Left lung (tissue), 10 donors: ENCODE measurements around the gene TTLL10. TPM values are rescaled to one million over a fixed set of nuclear protein-coding genes. Genes with fewer than 3 reads are reported as not detected.

ENCODE experiments used
- ATAC-seq: fragments of 200-7000 bp; cut with Tn5 transposase; one replicate; pipeline ENCODE4 v1.9.1; 2020; ENCODE audit warnings: moderate library complexity
- DNase-seq, 4 donors: peaks; one replicate each; pipeline ENCODE4 v3.0.0-alpha.2; 2013 to 2020
- H3K27ac ChIP-seq, 2 donors: fragments of 200-600 bp; sonication (generic) in 1 of 2; one replicate each; pipeline versions ENCODE4 v1.5.0 to v1.8.0; 2020 to 2021
- H3K27me3 ChIP-seq, 2 donors: fragments of 200-600 bp; sonication (generic) in 1 of 2; one replicate each; pipeline versions ENCODE4 v1.5.0 to v1.8.0; 2020 to 2021
- H3K36me3 ChIP-seq, 2 donors: fragments of 200-600 bp; sonication (generic) in 1 of 2; one replicate each; pipeline versions ENCODE4 v1.5.0 to v1.8.0; 2020 to 2021
- H3K4me1 ChIP-seq, 2 donors: fragments of 200-600 bp; one replicate each; pipeline ENCODE4 v1.8.0; 2021
- H3K4me3 ChIP-seq, 2 donors: fragments of 200-600 bp; sonication (generic) in 1 of 2; one replicate each; pipeline versions ENCODE4 v1.5.0 to v1.8.0; 2020 to 2021; ENCODE audit warnings: mild to moderate bottlenecking in 1 of 2
- H3K9me3 ChIP-seq, 2 donors: fragments of 200-600 bp; sonication (generic) in 1 of 2; one replicate each; pipeline versions ENCODE4 v1.5.0 to v1.8.0; 2020 to 2021
- CTCF ChIP-seq, 2 donors: fragments of 200-600 bp; sonication (generic) in 1 of 2; IDR thresholded peaks; one replicate each; pipeline versions ENCODE4 v1.5.0 to v1.8.0; 2021; ENCODE audit warnings: antibody characterized with exemption in 2 of 2
- intact Hi-C, 2 donors: fragments of 100-400 bp; cut with DNase I; formaldehyde crosslinking; loops; one replicate each; pipeline versions ENCODE4 v1.11.2 to v1.14.2; 2022
- polyA plus RNA-seq, 6 donors: library from polyadenylated mRNA; unstranded; fragments of 120-200 nt; gene quantifications; one replicate each; pipeline ENCODE4 v1.2.1, GENCODE V29; 2013; ENCODE audit not compliant: insufficient read length in 6 of 6
- total RNA-seq, 2 donors: library from RNA; stranded (reverse); fragmentation: NEBNext Ultra II Directional; extraction: Animal tissue kit (Norgen Biotek cat#: 25700); gene quantifications; one replicate each; pipeline ENCODE4 v1.2.1, GENCODE V29; 2021
- donor health status: DM: no; HTN: yes; CAD: no.
- donor health status: DM: no; HTN: no; CAD: no.

The TTLL10 gene
- total and polyA plus RNA-seq, 8 donors: 0.17 to 4.6 (median 1.7) TPM

DNA sequence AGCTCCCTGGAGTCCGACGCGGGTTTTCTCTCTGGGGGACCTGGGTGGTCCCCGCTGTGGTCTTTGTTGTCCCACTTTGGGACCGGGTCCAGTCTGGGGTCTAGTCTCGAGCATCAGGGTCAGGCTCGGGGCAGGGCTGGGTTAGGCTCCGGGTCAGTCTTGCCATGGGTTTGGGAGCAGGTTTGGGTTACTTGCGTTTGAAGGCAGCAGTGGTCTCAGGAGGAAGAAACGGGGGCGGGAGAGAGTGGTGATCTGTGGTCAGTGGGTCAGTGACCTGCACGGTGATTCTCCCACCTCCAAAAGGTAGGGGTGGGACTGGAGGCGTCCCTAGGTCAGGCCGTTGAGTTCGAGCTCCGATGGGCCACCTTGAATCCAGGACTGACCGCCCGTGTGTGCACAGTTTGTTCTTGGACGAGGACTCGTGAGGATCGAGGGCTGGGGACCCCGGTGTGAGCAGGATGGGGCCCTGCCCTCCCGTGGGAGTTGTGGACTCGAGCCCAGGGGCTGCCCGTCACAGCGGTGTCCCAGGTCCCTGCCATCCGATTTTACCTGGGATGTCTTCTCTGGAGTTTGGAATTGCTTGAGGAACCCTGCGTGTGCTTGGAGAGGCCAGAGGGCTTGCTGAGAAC is 60.6 kb downstream of the TTLL10 start:
- intact Hi-C loops: no loop called here
- no peak overlapping the region for H3K4me3 ChIP-seq
- H3K36me3 ChIP-seq: peaks cover 0 to 8% of the 10 kb centered on the region in 2 donors
- peaks cover 5 to 37% of the 10 kb centered on the region in 2 donors for H3K4me1 ChIP-seq
- no peaks in the 10 kb centered on the region for H3K9me3 ChIP-seq
- no peak overlapping the region for H3K27ac ChIP-seq
- ATAC-seq (no peak), DNase-seq (no peak)
- no peak for TF ChIP-seq CTCF (IDR thresholded peaks at IDR 0.05)
- peaks cover 21 to 32% of the 10 kb centered on the region in 2 donors for H3K27me3 ChIP-seq

DNA sequence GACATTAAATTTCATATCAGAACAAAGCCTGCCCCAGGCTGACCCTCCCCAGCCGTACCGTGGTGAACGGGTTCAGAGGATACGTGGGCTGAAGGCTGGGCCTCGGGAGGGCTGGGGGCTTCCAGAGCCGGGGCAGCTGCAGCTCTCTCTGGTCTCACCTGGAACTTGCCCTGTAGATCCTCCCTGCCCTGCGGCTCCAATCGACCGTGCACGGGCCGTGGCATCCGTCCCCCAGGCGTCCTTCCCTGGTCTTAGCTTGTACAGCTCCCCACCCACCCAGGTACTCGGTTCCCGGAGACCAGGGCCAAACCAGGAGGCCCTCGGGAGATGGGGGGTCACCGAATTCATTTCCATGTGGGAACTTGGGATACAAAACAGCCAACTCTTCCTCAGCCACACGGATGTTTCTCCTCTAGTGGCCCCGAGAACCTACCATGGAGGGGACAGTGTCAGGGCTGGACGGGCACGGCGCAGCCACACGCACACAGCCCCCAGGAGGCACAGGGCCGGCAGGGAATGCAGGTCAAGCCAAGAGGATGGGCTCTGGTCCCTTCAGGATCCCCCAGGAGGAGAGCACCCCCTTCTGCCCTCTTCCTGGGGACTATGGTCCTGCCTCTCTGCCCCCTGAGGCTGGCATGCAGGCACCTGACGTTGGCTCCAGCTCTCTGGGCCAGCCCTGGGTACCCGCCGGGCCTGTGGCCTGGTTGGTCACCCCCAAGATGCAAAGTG is 61.5 kb downstream of the TTLL10 start:
- peaks cover 5 to 28% of the 10 kb centered on the region in 2 donors for H3K4me1 ChIP-seq
- no peak overlapping the region for H3K4me3 ChIP-seq
- no peaks in the 10 kb centered on the region for H3K9me3 ChIP-seq
- peaks cover 0 to 5% of the 10 kb centered on the region in 2 donors for H3K36me3 ChIP-seq
- DNase-seq (no peak), ATAC-seq (no peak)
- H3K27ac ChIP-seq: no peak overlapping the region
- TF ChIP-seq CTCF (IDR thresholded peaks at IDR 0.05): no peak
- H3K27me3 ChIP-seq: peaks cover 28 to 41% of the 10 kb centered on the region in 2 donors
- intact Hi-C loops: no loop called here

DNA sequence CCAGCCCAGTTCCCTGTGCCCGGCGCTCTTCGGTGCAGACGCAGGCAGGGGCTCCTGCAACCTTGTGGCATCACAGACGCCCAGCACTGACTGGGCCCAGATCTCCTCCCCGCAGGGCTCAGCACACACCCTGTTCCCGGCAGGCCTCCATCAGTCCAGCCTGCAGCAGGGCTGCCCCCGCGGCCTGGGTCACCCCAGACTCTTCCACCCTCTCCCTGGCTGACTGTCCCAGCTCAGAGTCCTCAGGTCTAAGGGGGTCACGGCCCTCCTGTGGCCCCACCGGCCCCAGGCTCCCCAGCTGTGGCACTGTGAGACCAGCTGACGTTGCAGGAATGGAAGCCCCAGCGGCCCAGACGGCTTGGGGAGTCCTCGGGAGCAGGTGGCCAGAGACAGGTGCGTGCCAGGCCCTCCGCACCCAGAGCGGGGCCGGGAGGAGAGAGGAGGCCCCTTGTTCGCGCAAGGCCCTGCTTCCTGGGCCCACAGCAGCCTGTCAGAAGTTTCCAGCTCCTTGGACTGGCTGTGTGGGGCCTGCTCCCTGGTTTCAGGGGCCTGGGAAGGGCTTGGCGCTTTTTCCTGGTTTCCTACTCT is 62.6 kb downstream of the TTLL10 start:
- peaks cover 28 to 52% of the 10 kb centered on the region in 2 donors for H3K27me3 ChIP-seq
- intact Hi-C loops: no loop called here
- no peak for TF ChIP-seq CTCF (IDR thresholded peaks at IDR 0.05)
- H3K36me3 ChIP-seq: peaks cover 0 to 5% of the 10 kb centered on the region in 2 donors
- no peak for DNase-seq
- ATAC-seq: no peak
- H3K9me3 ChIP-seq: no peaks in the 10 kb centered on the region
- no peak overlapping the region for H3K27ac ChIP-seq
- no peak overlapping the region for H3K4me3 ChIP-seq
- peaks cover 5 to 19% of the 10 kb centered on the region in 2 donors for H3K4me1 ChIP-seq

DNA sequence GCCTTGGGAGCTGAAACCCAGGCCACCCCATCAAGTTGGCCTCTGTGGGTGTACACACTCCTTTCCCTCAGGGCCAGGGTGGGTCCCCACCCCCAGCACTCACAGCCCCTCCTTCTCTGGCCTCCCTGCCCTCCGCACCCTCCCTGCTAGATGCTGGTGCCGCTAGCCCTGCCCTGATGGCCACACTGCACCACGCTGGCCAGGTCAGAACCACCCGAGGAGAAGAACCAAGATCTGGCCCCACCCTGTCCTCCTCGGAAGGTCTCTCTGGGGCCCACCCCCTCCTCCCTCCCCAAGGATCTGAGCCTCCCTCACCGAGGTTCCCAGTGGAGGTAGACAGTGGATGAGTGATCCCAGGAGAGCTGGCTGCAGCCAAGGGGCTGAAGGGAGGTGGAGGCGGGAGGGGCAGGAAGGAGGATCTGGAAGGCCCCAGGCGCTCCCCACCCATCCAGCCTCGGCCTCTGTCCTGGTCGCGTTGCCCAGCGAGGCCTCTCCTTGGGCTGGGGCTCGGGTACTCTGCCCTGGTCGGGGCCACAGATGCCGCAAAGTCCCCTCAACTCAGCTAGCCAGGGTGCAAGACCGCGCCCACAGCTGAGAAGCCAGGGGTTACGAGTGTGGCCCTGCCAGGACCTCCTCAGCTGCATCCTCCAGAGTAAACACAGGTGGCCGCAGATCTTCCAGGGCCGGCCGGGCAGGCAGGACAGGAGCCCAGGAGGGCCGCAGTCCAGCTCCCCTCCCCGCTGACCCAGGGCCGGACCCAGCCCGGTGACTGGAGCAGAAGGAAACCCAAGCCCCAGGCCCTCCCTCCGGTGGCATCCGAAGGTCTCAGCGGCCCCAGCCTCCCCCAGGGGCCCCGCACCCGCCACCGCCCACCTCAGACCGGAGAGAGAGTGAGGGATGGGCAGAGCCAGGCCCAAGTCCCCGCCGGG is 63.5 kb downstream of the TTLL10 start:
- peaks cover 0 to 5% of the 10 kb centered on the region in 2 donors for H3K36me3 ChIP-seq
- H3K9me3 ChIP-seq: no peaks in the 10 kb centered on the region
- intact Hi-C loops: no loop called here
- no peak overlapping the region for H3K4me3 ChIP-seq
- no peak for DNase-seq
- ATAC-seq: no peak
- no peak overlapping the region for H3K27ac ChIP-seq
- peaks cover 28 to 58% of the 10 kb centered on the region in 2 donors for H3K27me3 ChIP-seq
- no peak for TF ChIP-seq CTCF (IDR thresholded peaks at IDR 0.05)
- peaks cover 5 to 19% of the 10 kb centered on the region in 2 donors for H3K4me1 ChIP-seq
